Activated T-cell treated with anti-CD3 and anti-CD28 coated beads, Interleukin-2, amount 50 U/mL, for 1 hour (primary cell): Measurements from ENCODE around the gene ZKSCAN7.
"Not testable (repeated sequence)": the region's sequence is repeated elsewhere in the genome, so short reads cannot be mapped to it uniquely, and the experiment has no call there.

Experiments used
- DNase-seq: peaks from one replicate; pipeline ENCODE4 v3.0.0-alpha.2; 2020

The ZKSCAN7 gene

DNA sequence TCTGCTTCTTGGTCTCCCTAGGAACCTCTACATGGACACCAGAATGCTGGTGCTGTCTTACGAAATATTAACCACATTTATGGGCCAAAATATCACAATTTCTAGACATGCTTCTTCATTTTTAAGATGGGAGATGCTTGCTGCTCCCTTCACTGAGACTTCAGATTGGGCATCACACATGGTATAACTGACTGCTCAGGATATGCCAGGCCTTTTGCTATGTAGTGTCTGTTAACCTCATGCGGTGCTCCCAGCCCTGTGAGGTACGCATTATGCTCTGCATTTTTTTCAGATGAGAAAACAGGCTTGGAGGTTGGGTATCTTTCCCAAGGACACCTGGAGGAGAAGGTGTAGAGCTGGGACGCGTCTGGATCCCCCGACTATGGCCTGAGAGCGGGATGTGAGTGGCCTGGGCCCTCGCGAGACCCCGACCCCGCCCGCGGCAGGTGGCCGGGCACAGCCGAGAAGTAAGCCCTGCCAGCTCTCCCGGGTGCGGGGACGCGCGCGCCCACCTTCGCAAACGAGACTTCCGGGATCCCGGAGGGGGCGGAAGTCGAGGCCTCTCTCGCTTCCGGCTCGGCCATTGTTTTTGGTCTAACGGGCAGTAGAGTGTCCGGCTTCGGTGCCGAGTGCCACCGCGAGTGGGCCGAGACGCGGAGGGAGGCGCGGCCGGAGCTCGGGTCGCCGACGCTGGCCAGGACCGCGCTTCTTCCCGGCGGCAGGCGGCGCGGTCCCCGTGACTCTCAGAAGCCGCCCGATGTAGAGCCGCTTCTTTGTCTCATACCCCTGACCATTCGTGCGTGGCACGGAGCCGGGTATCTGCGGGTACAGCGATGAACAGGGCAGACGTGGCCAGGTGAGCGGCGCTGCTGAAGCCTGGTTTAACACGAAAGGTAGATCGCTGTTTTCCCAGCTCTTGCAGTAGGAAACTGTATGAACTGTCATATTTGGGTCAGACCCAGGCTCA, at the start of gene ZKSCAN7:
Gene ZKSCAN7, plus strand, starts transcription at position 568 of the 967 bp plus-strand sequence. CDS start 1,855 bp downstream, outside the sequence.
- peak; percentile 56 for DNase-seq

- DNase-seq, result no peak
Observed at GRCh38 chr3:44506556-44506955, 48.4 kb upstream of the ZKSCAN7 start.

DNA sequence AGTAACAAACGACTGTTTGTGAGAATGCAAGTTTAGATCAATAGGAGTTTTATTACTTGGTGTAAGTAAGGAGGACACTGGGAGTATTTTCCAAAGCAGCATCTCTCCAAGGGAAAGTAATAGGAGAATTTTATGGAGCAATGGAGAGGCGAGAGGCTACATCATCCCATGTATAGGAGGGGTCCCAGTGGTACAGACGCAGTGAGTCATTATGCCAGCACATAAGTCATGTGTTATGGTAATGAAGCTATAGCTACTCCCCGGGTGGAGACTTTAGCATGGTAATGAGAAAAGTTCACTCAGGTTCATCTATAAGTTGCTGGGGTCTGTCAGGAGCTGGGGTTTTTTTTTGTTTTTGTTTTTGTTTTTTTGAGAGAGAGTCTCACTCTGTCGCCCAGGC, 48.0 kb upstream of the ZKSCAN7 start:
- no peak for DNase-seq

- no peak for DNase-seq
Observed at GRCh38 chr3:44509393-44509921, 45.5 kb upstream of the ZKSCAN7 start.

GRCh38 chr3:44510000-44510368, 45.0 kb upstream of the ZKSCAN7 start:
- no peak for DNase-seq

DNA sequence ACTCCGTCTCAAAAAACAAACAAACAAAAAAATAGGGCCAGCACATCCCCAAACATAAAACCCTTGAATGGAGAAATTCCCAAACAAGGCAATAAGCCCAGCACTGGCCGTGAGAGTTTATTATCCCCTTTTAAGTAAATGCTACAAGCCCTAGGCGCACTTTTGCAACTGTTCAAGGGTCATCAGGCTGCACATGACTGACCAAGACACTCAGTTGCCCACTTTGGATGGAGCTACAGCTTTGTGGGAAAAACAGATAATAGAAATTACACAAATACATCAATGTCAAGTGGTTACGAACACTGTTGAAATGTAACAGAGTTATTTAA, 43.8 kb upstream of the ZKSCAN7 start:
- no peak for DNase-seq

GRCh38 chr3:44513513-44513912, 41.5 kb upstream of the ZKSCAN7 start:
- DNase-seq, result no peak

- DNase-seq, result no peak
Observed at GRCh38 chr3:44516230-44516629, 38.8 kb upstream of the ZKSCAN7 start.

DNA sequence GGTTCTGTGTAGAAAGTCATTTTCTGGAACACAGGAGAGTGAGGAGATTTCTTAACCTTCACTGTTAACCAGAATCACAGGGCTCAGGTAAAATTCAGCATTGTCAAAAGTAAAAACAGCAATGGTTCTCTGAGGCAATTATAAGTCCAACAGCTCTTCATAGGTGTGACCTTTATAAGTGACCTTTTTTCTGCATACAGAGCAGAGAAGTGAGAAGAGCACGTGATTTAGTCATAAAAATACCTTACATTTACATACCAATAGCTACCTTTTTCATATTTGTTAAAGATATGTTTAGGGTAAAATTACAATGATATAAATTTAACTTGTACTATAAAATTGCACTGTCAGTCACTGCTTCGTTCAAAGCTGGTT, 36.2 kb upstream of the ZKSCAN7 start:
- DNase-seq, result no peak

- DNase-seq, result no peak
Observed at GRCh38 chr3:44521721-44522120, 33.3 kb upstream of the ZKSCAN7 start.

DNA sequence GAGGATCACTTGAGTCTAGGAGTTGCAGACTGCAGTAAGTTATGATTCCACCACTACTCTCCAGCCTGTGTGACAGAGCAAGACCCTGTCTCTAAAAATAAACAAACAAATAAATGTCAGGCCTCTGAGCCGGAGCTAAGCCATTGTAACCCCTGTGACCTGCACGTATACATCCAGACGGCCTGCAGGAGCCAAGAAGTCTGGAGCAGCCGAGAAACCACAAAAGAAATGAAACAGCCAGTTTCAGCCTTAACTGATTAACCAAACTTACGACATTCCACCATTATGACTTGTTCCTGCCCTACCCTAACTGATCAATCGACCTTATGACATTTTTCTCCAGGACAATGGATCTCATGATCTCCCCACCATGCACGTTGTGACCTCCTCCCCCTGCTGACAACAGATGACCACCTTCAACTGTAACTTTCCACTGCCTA, 32.5 kb upstream of the ZKSCAN7 start:
- DNase-seq, result no peak

- no peak for DNase-seq
Observed at GRCh38 chr3:44525060-44525459, 29.9 kb upstream of the ZKSCAN7 start.

DNA sequence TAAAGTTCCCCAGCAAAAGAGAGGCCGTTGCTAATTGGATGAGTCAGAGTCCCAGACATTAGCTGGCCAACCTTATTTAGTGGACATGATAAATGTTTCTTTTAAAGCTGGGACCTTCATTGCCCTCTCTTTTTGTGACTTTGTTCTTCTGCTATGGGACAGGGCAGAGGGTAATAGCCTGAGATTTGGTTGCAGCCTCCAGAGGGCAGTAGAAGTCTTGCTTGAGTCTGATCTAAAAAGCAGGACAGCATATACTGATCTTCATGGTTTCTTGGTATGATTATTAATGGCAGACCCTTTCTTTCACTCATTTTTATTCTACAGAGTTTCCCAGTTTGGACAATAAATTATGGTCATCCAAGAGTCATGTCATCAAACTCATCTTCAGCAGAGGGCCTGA, 25.1 kb upstream of the ZKSCAN7 start:
- DNase-seq, result no peak

DNA sequence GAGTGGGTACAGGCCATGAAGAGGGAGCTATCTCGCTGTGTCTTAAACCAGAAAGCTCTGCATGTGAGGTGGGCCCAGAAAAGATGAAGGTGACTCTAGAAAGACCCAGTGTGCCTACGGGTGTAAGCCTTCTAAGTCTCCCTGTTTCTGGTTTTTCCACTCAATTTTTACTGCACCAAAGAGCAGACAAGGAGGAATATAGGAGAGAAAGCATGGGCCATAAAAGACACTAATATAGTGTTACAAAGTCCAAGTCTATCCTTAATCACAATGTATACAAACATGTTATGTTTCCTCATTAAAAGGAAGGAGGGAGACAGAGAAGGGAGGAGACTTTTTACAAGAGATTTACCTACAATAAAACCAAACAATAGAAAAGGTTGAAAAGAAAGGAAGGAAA, 24.1 kb upstream of the ZKSCAN7 start:
- DNase-seq, result no peak

- DNase-seq, result not testable (repeated sequence)
Observed at GRCh38 chr3:44534659-44535058, 20.3 kb upstream of the ZKSCAN7 start.

DNA sequence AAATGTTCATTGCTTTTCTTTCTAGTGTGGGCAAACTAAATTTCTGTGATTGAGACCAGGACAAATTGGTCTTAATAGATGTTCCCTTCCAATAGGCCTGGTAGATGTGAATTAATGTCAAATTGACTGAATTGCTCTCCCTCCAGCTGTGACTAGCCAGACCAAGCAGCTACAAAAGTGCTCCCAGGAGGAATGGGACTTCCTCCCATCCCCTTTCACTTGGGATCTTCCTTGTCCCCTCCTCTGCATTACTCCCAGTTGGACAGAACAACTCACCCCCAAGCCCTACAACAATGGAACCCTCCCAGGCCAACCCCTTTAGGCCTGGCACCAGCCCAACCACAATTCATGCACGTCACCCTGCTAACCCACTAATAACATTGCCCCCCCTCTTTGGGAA, 19.6 kb upstream of the ZKSCAN7 start:
- DNase-seq, result no peak

DNA sequence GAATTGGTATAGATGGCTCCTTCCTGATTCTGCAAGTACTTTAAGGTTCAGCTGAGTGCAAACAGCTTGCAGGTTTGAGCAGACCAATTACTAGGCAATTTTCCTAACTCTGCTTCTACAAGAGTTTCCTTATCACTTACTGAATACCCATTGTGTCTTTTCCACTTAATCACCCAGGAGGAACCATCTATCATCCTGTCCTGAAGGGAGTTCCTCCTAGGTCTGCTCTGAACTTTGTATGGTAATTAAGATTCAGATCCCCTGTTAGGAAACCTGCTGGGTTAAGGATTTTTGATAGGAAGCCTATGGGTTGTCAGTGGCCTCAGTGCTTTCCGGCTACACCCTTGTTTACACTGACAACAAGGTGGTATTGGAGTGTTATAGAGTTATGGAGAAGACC, 10.2 kb upstream of the ZKSCAN7 start:
- not testable (repeated sequence) for DNase-seq

- no peak for DNase-seq
Observed at GRCh38 chr3:44555723-44556122, 730 bp downstream of the ZKSCAN7 start.

- no peak for DNase-seq
Observed at GRCh38 chr3:44557074-44557473, 2.1 kb downstream of the ZKSCAN7 start.

GRCh38 chr3:44561076-44561475, 6.1 kb downstream of the ZKSCAN7 start:
- no peak for DNase-seq

DNA sequence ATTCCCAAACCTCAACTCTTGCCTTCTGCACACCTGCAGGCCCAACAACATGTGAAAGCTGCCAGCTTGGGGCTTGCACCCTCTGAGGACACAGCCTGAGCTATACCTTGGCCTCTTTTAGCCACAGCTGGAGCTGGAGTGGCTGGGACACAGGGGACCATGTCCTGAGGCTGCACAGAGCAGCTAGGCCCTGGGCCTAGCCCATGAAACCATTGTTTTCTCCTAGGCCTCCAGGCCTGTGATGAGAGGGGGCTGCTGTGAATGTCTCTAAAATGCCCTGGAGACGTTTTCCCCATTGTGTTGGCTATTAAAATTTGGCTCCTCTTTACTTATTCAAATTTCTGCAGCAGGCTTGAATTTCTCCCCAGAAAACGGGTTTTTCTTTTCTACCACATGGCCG, 7.2 kb downstream of the ZKSCAN7 start:
- DNase-seq, result no peak

DNA sequence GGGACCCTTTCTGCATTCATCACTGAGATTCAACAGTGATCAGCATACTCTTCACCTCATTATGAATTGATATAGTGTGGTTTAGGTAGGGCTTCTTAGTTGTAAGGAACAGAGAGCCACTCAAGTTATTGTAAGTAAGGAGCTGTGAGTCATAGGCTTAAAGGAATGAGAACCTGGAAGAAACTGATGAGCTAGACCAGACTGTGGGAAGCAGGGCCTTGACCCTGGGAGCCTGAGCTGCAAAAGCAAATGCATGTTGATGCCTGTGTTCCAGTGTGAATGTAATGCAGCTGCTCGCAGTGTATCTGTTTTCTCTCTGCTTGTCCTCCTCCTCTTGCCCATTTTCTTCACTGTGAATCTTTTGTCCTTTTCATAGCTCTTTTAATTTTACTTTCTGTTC, 13.6 kb downstream of the ZKSCAN7 start:
- DNase-seq, result no peak

DNA sequence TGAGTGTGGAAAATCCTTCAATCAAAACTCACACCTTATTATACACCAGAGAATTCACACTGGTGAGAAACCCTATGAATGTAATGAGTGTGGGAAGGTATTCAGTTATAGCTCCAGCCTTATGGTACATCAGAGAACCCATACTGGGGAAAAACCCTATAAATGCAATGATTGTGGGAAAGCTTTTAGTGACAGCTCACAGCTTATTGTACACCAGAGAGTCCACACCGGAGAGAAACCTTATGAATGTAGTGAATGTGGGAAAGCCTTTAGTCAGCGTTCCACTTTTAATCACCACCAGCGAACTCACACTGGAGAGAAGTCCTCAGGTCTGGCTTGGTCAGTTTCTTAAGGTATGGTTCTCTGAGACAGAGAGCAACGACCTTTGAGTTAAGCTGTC, 16.0 kb downstream of the ZKSCAN7 start:
- DNase-seq, result no peak

- no peak for DNase-seq
Observed at GRCh38 chr3:44576613-44577012, 21.6 kb downstream of the ZKSCAN7 start.
